WTC11 (cell line): ENCODE data around the gene KCNG2. TPM values are rescaled to one million over a fixed set of nuclear protein-coding genes. Genes with fewer than 3 reads are reported as not detected.

Experiments used
- ATAC-seq: fragments of 200-7000 bp; cut with Tn5 transposase; 2 replicates; pipeline ENCODE4 v1.10.0; 2021; ENCODE audit warnings: mild to moderate bottlenecking, moderate library complexity
- CTCF ChIA-PET: fragments of 300-600 bp; sonication (Branson Sonifier 250); formaldehyde crosslinking; loops from one replicate; lab custom pipeline; 2021; ENCODE audit warnings: antibody characterized with exemption; lab: Charles Lee
- POLR2A ChIA-PET: fragments of 350-600 bp; sonication (Branson Sonifier 250); formaldehyde crosslinking; loops from one replicate; lab custom pipeline; 2021; ENCODE audit warnings: antibody characterized with exemption; lab: Charles Lee
- DNase-seq: peaks from one replicate; pipeline ENCODE4 v3.0.0; 2021; ENCODE audit warnings: low spot score
- H3K27ac Mint-ChIP-seq: 2 replicates; pipeline ENCODE4 v1.8.0; 2021; ENCODE audit warnings: mixed read lengths
- H3K27me3 Mint-ChIP-seq: 2 replicates; pipeline ENCODE4 v1.8.0; 2021; ENCODE audit warnings: low read depth, mild to moderate bottlenecking, moderate library complexity, mixed read lengths
- H3K36me3 Mint-ChIP-seq: 2 replicates; pipeline ENCODE4 v1.8.0; 2021; ENCODE audit warnings: mixed read lengths
- H3K4me1 Mint-ChIP-seq: 2 replicates; pipeline ENCODE4 v1.8.0; 2022; ENCODE audit warnings: mixed read lengths
- H3K4me3 Mint-ChIP-seq: 2 replicates; pipeline ENCODE4 v1.8.0; 2021; ENCODE audit warnings: mild to moderate bottlenecking, moderate library complexity, mixed read lengths
- H3K9me3 Mint-ChIP-seq: 2 replicates; pipeline ENCODE4 v1.8.0; 2021; ENCODE audit warnings: mixed read lengths
- CBFB ChIP-seq: sonication (generic); formaldehyde crosslinking; IDR thresholded peaks from 2 replicates; pipeline ENCODE4 v1.8.1; 2022; ENCODE audit warnings: mild to moderate bottlenecking, low read depth, missing genetic modification reagents
- CDX4 ChIP-seq: fragments of 250-450 bp; sonication (Bioruptor Pico); IDR thresholded peaks from 2 replicates; pipeline ENCODE4 v1.9.0; 2021; ENCODE audit warnings: moderate library complexity, mild to moderate bottlenecking, inconsistent platforms, borderline replicate concordance
- CREM ChIP-seq: sonication (generic); formaldehyde crosslinking; IDR thresholded peaks from 2 replicates; pipeline ENCODE4 v1.8.1; 2022; ENCODE audit warnings: mild to moderate bottlenecking, missing genetic modification reagents, moderate library complexity
- HMGXB4 ChIP-seq: sonication (generic); formaldehyde crosslinking; IDR thresholded peaks from 2 replicates; pipeline ENCODE4 v1.8.1; 2023; ENCODE audit warnings: mild to moderate bottlenecking, moderate library complexity, missing genetic modification reagents
- IRF2 ChIP-seq: sonication (generic); formaldehyde crosslinking; IDR thresholded peaks from 2 replicates; pipeline ENCODE4 v1.8.0; 2022; ENCODE audit warnings: low read depth, missing genetic modification reagents, borderline replicate concordance
- JUN ChIP-seq: sonication (generic); formaldehyde crosslinking; IDR thresholded peaks from 2 replicates; pipeline ENCODE4 v1.8.0; 2023; ENCODE audit warnings: mild to moderate bottlenecking, missing genetic modification reagents
- KAT7 ChIP-seq: sonication (generic); formaldehyde crosslinking; IDR thresholded peaks from 2 replicates; pipeline ENCODE4 v1.8.1; 2023; ENCODE audit warnings: missing genetic modification reagents, mild to moderate bottlenecking, borderline replicate concordance
- NR1H2 ChIP-seq: sonication (generic); formaldehyde crosslinking; IDR thresholded peaks from 2 replicates; pipeline ENCODE4 v1.9.0; 2021; ENCODE audit warnings: mild to moderate bottlenecking, moderate library complexity, missing genetic modification reagents
- NR2C2 ChIP-seq: sonication (generic); formaldehyde crosslinking; IDR thresholded peaks from 2 replicates; pipeline ENCODE4 v1.8.0; 2022; ENCODE audit warnings: mild to moderate bottlenecking, missing genetic modification reagents
- PREB ChIP-seq: sonication (generic); formaldehyde crosslinking; IDR thresholded peaks from 2 replicates; pipeline ENCODE4 v1.8.1; 2022; ENCODE audit warnings: mild to moderate bottlenecking, missing genetic modification reagents, moderate library complexity, borderline replicate concordance
- TEAD4 ChIP-seq: sonication (generic); formaldehyde crosslinking; IDR thresholded peaks from 2 replicates; pipeline ENCODE4 v1.8.0; 2022; ENCODE audit warnings: mild to moderate bottlenecking, missing genetic modification reagents
- USF2 ChIP-seq: sonication (generic); formaldehyde crosslinking; IDR thresholded peaks from 2 replicates; pipeline ENCODE4 v1.8.1; 2023; ENCODE audit warnings: mild to moderate bottlenecking, missing genetic modification reagents, moderate library complexity
- ZBTB21 ChIP-seq: sonication (generic); formaldehyde crosslinking; IDR thresholded peaks from 2 replicates; pipeline ENCODE4 v1.8.1; 2023; ENCODE audit warnings: mild to moderate bottlenecking, missing genetic modification reagents, borderline replicate concordance
- ZNF219 ChIP-seq: sonication (generic); formaldehyde crosslinking; IDR thresholded peaks from 2 replicates; pipeline ENCODE4 v1.8.0; 2023; ENCODE audit warnings: missing genetic modification reagents, mild to moderate bottlenecking, borderline replicate concordance
- ZNF317 ChIP-seq: sonication (generic); formaldehyde crosslinking; IDR thresholded peaks from 2 replicates; pipeline ENCODE4 v1.8.1; 2023; ENCODE audit warnings: low read depth, mild to moderate bottlenecking, moderate library complexity, missing genetic modification reagents, borderline replicate concordance
- ZNF396 ChIP-seq: fragments of 250-450 bp; sonication (Bioruptor Pico); IDR thresholded peaks from 2 replicates; pipeline ENCODE4 v1.8.0; 2021; ENCODE audit warnings: mild to moderate bottlenecking, moderate library complexity, borderline replicate concordance
- ZNF416 ChIP-seq: fragments of 250-450 bp; sonication (Bioruptor Pico); IDR thresholded peaks from 2 replicates; pipeline ENCODE4 v1.9.0; 2021; ENCODE audit warnings: mild to moderate bottlenecking, inconsistent platforms
- total RNA-seq: library from RNA; stranded (reverse); gene quantifications from 3 replicates; pipeline ENCODE4 v1.2.3, GENCODE V29; 2021
- TF ChIP-seq, protein P1 (sequence below): fragments of 250-450 bp; sonication (Bioruptor Pico); IDR thresholded peaks from 2 replicates; pipeline ENCODE4 v1.9.0; 2021; ENCODE audit warnings: mild to moderate bottlenecking
- TF ChIP-seq, protein P2 (sequence below): sonication (generic); formaldehyde crosslinking; IDR thresholded peaks from 2 replicates; pipeline ENCODE4 v1.8.0; 2022; ENCODE audit warnings: mild to moderate bottlenecking, missing genetic modification reagents
- TF ChIP-seq, protein P3 (sequence below): fragments of 250-450 bp; sonication (Bioruptor Pico); conservative IDR thresholded peaks from 2 replicates; pipeline ENCODE4 v1.9.0; 2021; ENCODE audit warnings: mild to moderate bottlenecking
- TF ChIP-seq, protein P4 (sequence below): sonication (generic); formaldehyde crosslinking; IDR thresholded peaks from 2 replicates; pipeline ENCODE4 v1.8.0; 2022; ENCODE audit warnings: mild to moderate bottlenecking, missing genetic modification reagents
- TF ChIP-seq, protein P5 (sequence below): fragments of 250-450 bp; sonication (Bioruptor Pico); IDR thresholded peaks from 2 replicates; pipeline ENCODE4 v2.1.2; 2022; ENCODE audit warnings: mild to moderate bottlenecking, moderate library complexity

The KCNG2 gene
- total RNA-seq, 1 experiment from 2014 or later: 0.50 TPM

- ATAC-seq: no peak
- TF ChIP-seq CDX4 (CRISPR knock-in tag) (no peak), NR2C2 (CRISPR knock-in tag) (no peak), ZNF416 (no peak), ZNF317 (no peak), KAT7 (CRISPR knock-in tag) (no peak), ZNF219 (CRISPR knock-in tag) (no peak)
- TF ChIP-seq, protein P1, sequence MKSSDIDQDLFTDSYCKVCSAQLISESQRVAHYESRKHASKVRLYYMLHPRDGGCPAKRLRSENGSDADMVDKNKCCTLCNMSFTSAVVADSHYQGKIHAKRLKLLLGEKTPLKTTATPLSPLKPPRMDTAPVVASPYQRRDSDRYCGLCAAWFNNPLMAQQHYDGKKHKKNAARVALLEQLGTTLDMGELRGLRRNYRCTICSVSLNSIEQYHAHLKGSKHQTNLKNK (CRISPR knock-in tag): no peak
- TF ChIP-seq, all 79 proteins: peak for 0
- Mint-ChIP-seq H3K27ac (no peak overlapping the region), H3K4me1 (no peaks in the 10 kb centered on the region), H3K36me3 (peaks cover 29% of the 10 kb centered on the region), H3K4me3 (no peak overlapping the region), H3K27me3 (peaks cover 22% of the 10 kb centered on the region), H3K9me3 (peaks cover 40% of the 10 kb centered on the region)
- no peak for DNase-seq
- ChIA-PET POLR2A (no interaction called here), CTCF (no interaction called here)
Measured at GRCh38 chr18:79887181-79888000, 89.7 kb downstream of the KCNG2 start.

DNA sequence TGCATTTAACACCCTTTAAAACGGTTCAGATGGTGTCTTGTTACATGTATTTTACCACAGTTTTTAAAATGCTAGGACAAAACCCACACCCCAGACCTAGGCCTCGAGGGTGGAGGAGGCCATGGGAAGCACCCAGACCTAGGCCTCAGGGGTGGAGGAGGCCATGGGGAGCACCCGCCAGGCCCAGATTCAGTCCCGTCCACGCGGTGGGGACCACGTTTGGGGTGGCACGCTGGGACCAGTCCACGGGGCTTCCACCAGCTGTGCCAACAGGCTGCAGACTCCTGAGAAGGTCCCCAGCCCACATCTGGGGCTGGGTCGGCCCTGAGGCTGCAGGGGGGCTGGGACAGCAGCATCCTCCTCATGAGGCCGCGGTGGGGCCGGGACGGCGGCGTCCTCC lies 90.3 kb downstream of the KCNG2 start:
- Mint-ChIP-seq H3K4me1 (no peaks in the 10 kb centered on the region), H3K4me3 (no peak overlapping the region), H3K27me3 (peaks cover 28% of the 10 kb centered on the region), H3K27ac (no peak overlapping the region), H3K9me3 (peaks cover 46% of the 10 kb centered on the region), H3K36me3 (peaks cover 34% of the 10 kb centered on the region)
- ATAC-seq (no peak), DNase-seq (no peak)
- POLR2A ChIA-PET: no interaction called here
- CTCF ChIA-PET: no interaction called here
- TF ChIP-seq ZNF396 (CRISPR knock-in tag) (no peak), NR1H2 (CRISPR knock-in tag) (no peak), ZNF219 (CRISPR knock-in tag) (no peak), HMGXB4 (no peak), ZBTB21 (CRISPR knock-in tag) (no peak), JUN (CRISPR knock-in tag) (no peak), USF2 (CRISPR knock-in tag) (no peak), CBFB (CRISPR knock-in tag) (no peak), ZNF416 (no peak), CREM (no peak), TEAD4 (CRISPR knock-in tag) (no peak), PREB (CRISPR knock-in tag) (no peak), IRF2 (CRISPR knock-in tag) (no peak)
- TF ChIP-seq, protein P2, sequence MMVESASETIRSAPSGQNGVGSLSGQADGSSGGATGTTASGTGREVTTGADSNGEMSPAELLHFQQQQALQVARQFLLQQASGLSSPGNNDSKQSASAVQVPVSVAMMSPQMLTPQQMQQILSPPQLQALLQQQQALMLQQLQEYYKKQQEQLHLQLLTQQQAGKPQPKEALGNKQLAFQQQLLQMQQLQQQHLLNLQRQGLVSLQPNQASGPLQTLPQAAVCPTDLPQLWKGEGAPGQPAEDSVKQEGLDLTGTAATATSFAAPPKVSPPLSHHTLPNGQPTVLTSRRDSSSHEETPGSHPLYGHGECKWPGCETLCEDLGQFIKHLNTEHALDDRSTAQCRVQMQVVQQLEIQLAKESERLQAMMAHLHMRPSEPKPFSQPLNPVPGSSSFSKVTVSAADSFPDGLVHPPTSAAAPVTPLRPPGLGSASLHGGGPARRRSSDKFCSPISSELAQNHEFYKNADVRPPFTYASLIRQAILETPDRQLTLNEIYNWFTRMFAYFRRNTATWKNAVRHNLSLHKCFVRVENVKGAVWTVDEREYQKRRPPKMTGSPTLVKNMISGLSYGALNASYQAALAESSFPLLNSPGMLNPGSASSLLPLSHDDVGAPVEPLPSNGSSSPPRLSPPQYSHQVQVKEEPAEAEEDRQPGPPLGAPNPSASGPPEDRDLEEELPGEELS (CRISPR knock-in tag): no peak
- TF ChIP-seq, protein P3, sequence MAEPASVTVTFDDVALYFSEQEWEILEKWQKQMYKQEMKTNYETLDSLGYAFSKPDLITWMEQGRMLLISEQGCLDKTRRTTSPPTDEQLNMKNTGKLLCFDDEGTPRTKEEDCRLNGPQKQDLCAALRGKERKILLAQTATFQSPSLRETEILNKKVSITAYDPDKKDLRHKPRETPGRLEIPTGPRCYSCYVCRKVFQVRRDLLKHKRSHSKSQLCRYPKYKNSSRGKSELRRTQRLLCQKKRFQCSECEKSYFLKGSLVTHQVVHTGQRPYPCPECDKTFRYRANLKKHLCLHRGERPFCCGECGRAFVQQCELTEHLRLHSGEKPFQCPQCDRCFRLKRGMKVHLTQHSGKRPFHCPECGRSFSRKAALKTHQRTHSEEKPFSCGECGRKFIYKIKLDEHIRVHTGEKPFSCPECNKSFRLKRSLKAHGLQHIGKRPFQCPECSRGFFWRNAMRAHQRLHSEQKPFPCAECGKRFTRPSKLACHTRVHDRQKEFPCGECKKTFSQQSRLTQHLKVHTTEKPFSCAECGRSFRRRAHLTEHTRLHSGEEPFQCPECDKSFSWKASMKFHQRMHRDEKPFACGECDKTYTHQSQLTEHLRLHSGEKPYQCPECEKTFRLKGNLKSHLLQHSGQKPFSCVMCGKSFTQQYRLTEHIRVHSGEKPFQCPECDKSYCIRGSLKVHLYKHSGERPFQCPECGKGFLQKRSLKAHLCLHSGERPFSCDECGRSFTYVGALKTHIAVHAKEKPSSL (CRISPR knock-in tag): no peak
- TF ChIP-seq, protein P4, sequence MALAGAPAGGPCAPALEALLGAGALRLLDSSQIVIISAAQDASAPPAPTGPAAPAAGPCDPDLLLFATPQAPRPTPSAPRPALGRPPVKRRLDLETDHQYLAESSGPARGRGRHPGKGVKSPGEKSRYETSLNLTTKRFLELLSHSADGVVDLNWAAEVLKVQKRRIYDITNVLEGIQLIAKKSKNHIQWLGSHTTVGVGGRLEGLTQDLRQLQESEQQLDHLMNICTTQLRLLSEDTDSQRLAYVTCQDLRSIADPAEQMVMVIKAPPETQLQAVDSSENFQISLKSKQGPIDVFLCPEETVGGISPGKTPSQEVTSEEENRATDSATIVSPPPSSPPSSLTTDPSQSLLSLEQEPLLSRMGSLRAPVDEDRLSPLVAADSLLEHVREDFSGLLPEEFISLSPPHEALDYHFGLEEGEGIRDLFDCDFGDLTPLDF (CRISPR knock-in tag): no peak
- TF ChIP-seq, protein P5, sequence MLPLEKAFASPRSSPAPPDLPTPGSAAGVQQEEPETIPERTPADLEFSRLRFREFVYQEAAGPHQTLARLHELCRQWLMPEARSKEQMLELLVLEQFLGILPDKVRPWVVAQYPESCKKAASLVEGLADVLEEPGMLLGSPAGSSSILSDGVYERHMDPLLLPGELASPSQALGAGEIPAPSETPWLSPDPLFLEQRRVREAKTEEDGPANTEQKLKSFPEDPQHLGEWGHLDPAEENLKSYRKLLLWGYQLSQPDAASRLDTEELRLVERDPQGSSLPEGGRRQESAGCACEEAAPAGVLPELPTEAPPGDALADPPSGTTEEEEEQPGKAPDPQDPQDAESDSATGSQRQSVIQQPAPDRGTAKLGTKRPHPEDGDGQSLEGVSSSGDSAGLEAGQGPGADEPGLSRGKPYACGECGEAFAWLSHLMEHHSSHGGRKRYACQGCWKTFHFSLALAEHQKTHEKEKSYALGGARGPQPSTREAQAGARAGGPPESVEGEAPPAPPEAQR: no peak
